Ramos (cell line): ENCODE data around the gene WDR5.

Experiments
- in situ Hi-C: fragments of 300-500 bp; cut with MboI; formaldehyde crosslinking; loops from one replicate; pipeline ENCODE4 v1.14.3; 2022; ENCODE audit warnings: low sequenced_read_pairs; ENCODE audit not compliant: unreplicated experiment

Gene WDR5

GRCh38 chr9:134204991-134205578 lies 69.2 kb downstream of the WDR5 start:
- in situ Hi-C loops: no loop called here

GRCh38 chr9:134205672-134206310 lies 69.9 kb downstream of the WDR5 start:
- in situ Hi-C loops: no loop called here

- in situ Hi-C loops: no loop called here
Observed at GRCh38 chr9:134206311-134207300, 70.7 kb downstream of the WDR5 start.

- in situ Hi-C loops: no loop called here
Observed at GRCh38 chr9:134208310-134208841, 72.5 kb downstream of the WDR5 start.

GRCh38 chr9:134208981-134209725 lies 73.3 kb downstream of the WDR5 start:
- in situ Hi-C loops: no loop called here
